Immature natural killer cell (primary cell): ENCODE data around the gene SMIM44. TPM values are rescaled to one million over a fixed set of nuclear protein-coding genes. Genes with fewer than 3 reads are reported as not detected.
"Not testable (repeated sequence)": the region's sequence is repeated elsewhere in the genome, so short reads cannot be mapped to it uniquely, and the experiment has no call there.

Source experiments
- DNase-seq, 3 donors: peaks; one replicate each; pipeline ENCODE4 v3.0.0; 2022; ENCODE audit warnings: mixed read lengths in 1 of 3
- H3K27ac Mint-ChIP-seq, 6 donors: one replicate each; pipeline ENCODE4 v1.8.0; 2020; ENCODE audit warnings: mixed read lengths in 6 of 6, mild to moderate bottlenecking in 5 of 6, inconsistent platforms in 4 of 6, moderate library complexity in 3 of 6
- H3K27me3 Mint-ChIP-seq, 3 donors: one replicate each; pipeline ENCODE4 v1.8.0; 2020 to 2021; ENCODE audit warnings: low read depth in 3 of 3, mild to moderate bottlenecking in 3 of 3, mixed read lengths in 3 of 3, moderate library complexity in 3 of 3, inconsistent platforms in 1 of 3
- H3K36me3 Mint-ChIP-seq, 3 donors: one replicate each; pipeline ENCODE4 v1.8.0; 2020; ENCODE audit warnings: mixed read lengths in 3 of 3, inconsistent platforms in 2 of 3, mild to moderate bottlenecking in 2 of 3
- H3K4me1 Mint-ChIP-seq, 2 donors: one replicate each; pipeline ENCODE4 v1.8.0; 2020; ENCODE audit warnings: inconsistent platforms in 2 of 2, mild to moderate bottlenecking in 2 of 2, mixed read lengths in 2 of 2, moderate library complexity in 1 of 2
- H3K4me3 Mint-ChIP-seq, 5 donors: one replicate each; pipeline ENCODE4 v1.8.0; 2020; ENCODE audit warnings: mild to moderate bottlenecking in 5 of 5, mixed read lengths in 5 of 5, inconsistent platforms in 3 of 5, moderate library complexity in 3 of 5
- H3K9me3 Mint-ChIP-seq, 6 donors: one replicate each; pipeline ENCODE4 v1.8.0; 2020; ENCODE audit warnings: mild to moderate bottlenecking in 6 of 6, mixed read lengths in 6 of 6, inconsistent platforms in 4 of 6, moderate library complexity in 3 of 6
- polyA plus RNA-seq, 3 donors: library from polyadenylated mRNA; unstranded; fragments of 300-500 nt; fragmentation: Illumina TruSeq; gene quantifications; one replicate each; pipeline ENCODE4 v1.2.3, GENCODE V29; 2021

The SMIM44 gene
- not detected for polyA plus RNA-seq

- Mint-ChIP-seq H3K9me3 (no peaks in the 10 kb centered on the region), H3K27ac (no peak within 1 kb of the TSS), H3K4me3 (no peak within 1 kb of the TSS), H3K36me3 (no peaks in the 10 kb centered on the region), H3K4me1 (peaks cover 12 to 14% of the 10 kb centered on the region in 2 donors), H3K27me3 (peaks cover 2 to 8% (median 4%) of the 10 kb centered on the region in 3 donors)
- DNase-seq: no peak
These were observed at the start of gene SMIM44 for GRCh38 chr19:3483226-3483628. Gene SMIM44, minus strand, starts transcription at chr19:3483441. Its CDS starts 38 bp downstream, at chr19:3483403.

GRCh38 chr19:3533033-3533432 is 49.8 kb upstream of the SMIM44 start:
- no peak overlapping the region for H3K27ac Mint-ChIP-seq
- no peaks in the 10 kb centered on the region for H3K9me3 Mint-ChIP-seq
- H3K27me3 Mint-ChIP-seq: peaks cover 0 to 3% (median 1%) of the 10 kb centered on the region in 3 donors
- H3K36me3 Mint-ChIP-seq: peaks cover 0 to 6% (median 5%) of the 10 kb centered on the region in 3 donors
- no peak for DNase-seq
- no peaks in the 10 kb centered on the region for H3K4me1 Mint-ChIP-seq
- no peak overlapping the region for H3K4me3 Mint-ChIP-seq

GRCh38 chr19:3532154-3532786 is 49.0 kb upstream of the SMIM44 start:
- Mint-ChIP-seq H3K36me3 (peaks cover 0 to 5% (median 4%) of the 10 kb centered on the region in 3 donors), H3K27ac (no peak overlapping the region), H3K4me3 (no peak overlapping the region), H3K9me3 (no peaks in the 10 kb centered on the region), H3K27me3 (peaks cover 0 to 2% (median 1%) of the 10 kb centered on the region in 3 donors), H3K4me1 (no peaks in the 10 kb centered on the region)
- no peak for DNase-seq

GRCh38 chr19:3531716-3532115 is 48.5 kb upstream of the SMIM44 start:
- H3K27ac Mint-ChIP-seq: no peak overlapping the region
- H3K4me1 Mint-ChIP-seq: no peaks in the 10 kb centered on the region
- DNase-seq: no peak
- no peak overlapping the region for H3K4me3 Mint-ChIP-seq
- peaks cover 0 to 8% (median 4%) of the 10 kb centered on the region in 3 donors for H3K36me3 Mint-ChIP-seq
- H3K27me3 Mint-ChIP-seq: peaks cover 0 to 2% (median 1%) of the 10 kb centered on the region in 3 donors
- H3K9me3 Mint-ChIP-seq: no peaks in the 10 kb centered on the region

GRCh38 chr19:3530389-3530788 is 47.1 kb upstream of the SMIM44 start:
- no peaks in the 10 kb centered on the region for H3K9me3 Mint-ChIP-seq
- no peak for DNase-seq
- peaks cover 0 to 2% (median 1%) of the 10 kb centered on the region in 3 donors for H3K27me3 Mint-ChIP-seq
- H3K4me1 Mint-ChIP-seq: no peaks in the 10 kb centered on the region
- peaks cover 0 to 8% (median 4%) of the 10 kb centered on the region in 3 donors for H3K36me3 Mint-ChIP-seq
- no peak overlapping the region for H3K4me3 Mint-ChIP-seq
- no peak overlapping the region for H3K27ac Mint-ChIP-seq

GRCh38 chr19:3529299-3529698 is 46.1 kb upstream of the SMIM44 start:
- peaks cover 4 to 12% (median 4%) of the 10 kb centered on the region in 3 donors for H3K36me3 Mint-ChIP-seq
- not testable (repeated sequence) for DNase-seq, H3K4me3 Mint-ChIP-seq, H3K27me3 Mint-ChIP-seq, H3K9me3 Mint-ChIP-seq, H3K27ac Mint-ChIP-seq, H3K4me1 Mint-ChIP-seq

GRCh38 chr19:3528539-3529211 is 45.4 kb upstream of the SMIM44 start:
- H3K36me3 Mint-ChIP-seq: peaks cover 4 to 14% (median 4%) of the 10 kb centered on the region in 3 donors
- H3K4me1 Mint-ChIP-seq: no peaks in the 10 kb centered on the region
- H3K27me3 Mint-ChIP-seq: peaks cover 0 to 4% (median 3%) of the 10 kb centered on the region in 3 donors
- no peak overlapping the region for H3K27ac Mint-ChIP-seq
- H3K4me3 Mint-ChIP-seq: no peak overlapping the region
- H3K9me3 Mint-ChIP-seq: no peaks in the 10 kb centered on the region
- DNase-seq: no peak

GRCh38 chr19:3528080-3528479 is 44.8 kb upstream of the SMIM44 start:
- Mint-ChIP-seq H3K27ac (no peak overlapping the region), H3K4me1 (no peaks in the 10 kb centered on the region), H3K27me3 (peaks cover 0 to 4% (median 3%) of the 10 kb centered on the region in 3 donors), H3K9me3 (no peaks in the 10 kb centered on the region), H3K4me3 (no peak overlapping the region), H3K36me3 (peaks cover 4 to 14% (median 4%) of the 10 kb centered on the region in 3 donors)
- no peak for DNase-seq

- Mint-ChIP-seq H3K4me3 (no peak overlapping the region), H3K27me3 (peaks cover 0 to 4% (median 3%) of the 10 kb centered on the region in 3 donors), H3K4me1 (no peaks in the 10 kb centered on the region), H3K9me3 (no peaks in the 10 kb centered on the region), H3K36me3 (peaks cover 4 to 14% (median 4%) of the 10 kb centered on the region in 3 donors), H3K27ac (no peak overlapping the region)
- DNase-seq: no peak
These were observed 44.1 kb upstream of the SMIM44 start for GRCh38 chr19:3527238-3527910.

GRCh38 chr19:3526507-3527237 is 43.4 kb upstream of the SMIM44 start:
- DNase-seq: no peak
- H3K27ac Mint-ChIP-seq: no peak overlapping the region
- H3K27me3 Mint-ChIP-seq: peaks cover 0 to 4% (median 3%) of the 10 kb centered on the region in 3 donors
- no peaks in the 10 kb centered on the region for H3K9me3 Mint-ChIP-seq
- H3K4me3 Mint-ChIP-seq: no peak overlapping the region
- peaks cover 4 to 14% (median 4%) of the 10 kb centered on the region in 3 donors for H3K36me3 Mint-ChIP-seq
- H3K4me1 Mint-ChIP-seq: peaks cover 0 to 4% of the 10 kb centered on the region in 2 donors

- H3K4me1 Mint-ChIP-seq: peaks cover 7 to 9% of the 10 kb centered on the region in 2 donors
- H3K36me3 Mint-ChIP-seq: peaks cover 0 to 13% (median 4%) of the 10 kb centered on the region in 3 donors
These were observed 41.7 kb upstream of the SMIM44 start for GRCh38 chr19:3524904-3525451.

GRCh38 chr19:3524078-3524842 is 41.0 kb upstream of the SMIM44 start:
- no peak for DNase-seq
- Mint-ChIP-seq H3K4me3 (no peak overlapping the region), H3K4me1 (peaks cover 7 to 9% of the 10 kb centered on the region in 2 donors)

More at GRCh38 chr19:3524904-3525451, 41.7 kb upstream of the SMIM44 start:
- no peak for DNase-seq
- Mint-ChIP-seq H3K4me3 (no peak overlapping the region), H3K27me3 (peaks cover 0 to 4% (median 2%) of the 10 kb centered on the region in 3 donors), H3K27ac (no peak overlapping the region), H3K9me3 (no peaks in the 10 kb centered on the region)

More at GRCh38 chr19:3524078-3524842, 41.0 kb upstream of the SMIM44 start:
- no peaks in the 10 kb centered on the region for H3K9me3 Mint-ChIP-seq
- peaks cover 0 to 4% (median 2%) of the 10 kb centered on the region in 3 donors for H3K27me3 Mint-ChIP-seq
- H3K36me3 Mint-ChIP-seq: peaks cover 0 to 13% (median 4%) of the 10 kb centered on the region in 3 donors
- H3K27ac Mint-ChIP-seq: no peak overlapping the region
